Sigmoid colon (tissue), 7 donors: ENCODE results near the gene EBPL. TPM values are rescaled to one million over a fixed set of nuclear protein-coding genes. Genes with fewer than 3 reads are reported as not detected.
A peak's percentile ranks its signal among the peaks of the same experiment; 100 is the strongest.

Experiments
- DNase-seq: peaks from one replicate; pipeline ENCODE4 v3.0.0-alpha.2; 2019
- H3K27ac ChIP-seq, 4 donors: fragments of 200-600 bp; sonication (generic); one replicate each; pipeline ENCODE4 v1.5.1; 2016 to 2019; ENCODE audit warnings: mild to moderate bottlenecking in 1 of 4
- H3K27me3 ChIP-seq, 3 donors: fragments of 200-600 bp; sonication (generic); one replicate each; pipeline ENCODE4 v1.5.1; 2019; ENCODE audit warnings: mild to moderate bottlenecking in 1 of 3
- H3K36me3 ChIP-seq, 4 donors: fragments of 200-600 bp; sonication (generic); one replicate each; pipeline ENCODE4 v1.5.1; 2016 to 2019
- H3K4me1 ChIP-seq, 4 donors: fragments of 200-600 bp; sonication (generic); one replicate each; pipeline ENCODE4 v1.5.1; 2017 to 2019
- H3K4me3 ChIP-seq, 4 donors: fragments of 200-600 bp; sonication (generic); one replicate each; pipeline ENCODE4 v1.5.1; 2017 to 2019; ENCODE audit warnings: mild to moderate bottlenecking in 2 of 4, moderate library complexity in 1 of 4
- H3K9me3 ChIP-seq, 4 donors: fragments of 200-600 bp in 3 of 4; sonication (generic) in 3 of 4; one replicate each; pipeline versions ENCODE4 v1.5.1 to v1.6.1; 2013 to 2019
- EP300 ChIP-seq, 4 donors: sonication (generic); formaldehyde crosslinking; IDR thresholded peaks; one replicate each; pipeline ENCODE4 v1.6.1; 2017; ENCODE audit warnings: antibody characterized with exemption in 4 of 4
- POLR2A ChIP-seq, 2 donors: fragments of 450-650 bp; IDR thresholded peaks; one replicate each; pipeline ENCODE4 v1.6.1; 2016; ENCODE audit warnings: antibody characterized with exemption in 2 of 2, mild to moderate bottlenecking in 2 of 2, moderate library complexity in 2 of 2
- POLR2AphosphoS5 ChIP-seq, 4 donors: sonication (generic); formaldehyde crosslinking; IDR thresholded peaks; one replicate each; pipeline ENCODE4 v1.6.1; 2017; ENCODE audit warnings: antibody characterized with exemption in 4 of 4
- WGBS, 2 donors: extraction: QIAGEN DNeasy Blood & Tissue Kit; methylation state at CpG; one replicate each; pipeline ENCODE4 v1.1.7; 2013; 5-methylcytosine and 5-hydroxymethylcytosine counted together
- intact Hi-C: fragments of 100-400 bp; cut with DNase I; formaldehyde crosslinking; loops from one replicate; pipeline ENCODE4 v1.15.1; 2023
- polyA plus RNA-seq, 3 donors: library from polyadenylated mRNA; stranded (reverse); fragments of 200-250 nt; gene quantifications; one replicate each; pipeline ENCODE4 v1.2.3, GENCODE V29; 2013
- total RNA-seq, 4 donors: library from RNA; depleted of rRNA; stranded (reverse); fragments of >200 nt; gene quantifications; one replicate each; pipeline ENCODE4 v1.1.0, GENCODE V29; 2016
- TF ChIP-seq, protein P1 (sequence below), 4 experiments: fragments of 450-650 bp in 3 of 4; fragments of 200-600 bp in 1 of 4; IDR thresholded peaks; one replicate each; pipeline ENCODE4 v1.5.1; 2016 to 2019; ENCODE audit warnings: antibody characterized with exemption in 4 of 4, mild to moderate bottlenecking in 3 of 4, moderate library complexity in 2 of 4
- donor health status: healthy with polysubstance abuse.
- donor health status: Bipolar disorder and iron deficiency.
- donor health status: healthy.

EBPL gene
- total and polyA plus RNA-seq, 7 donors: 22.4 to 75.9 (median 53.2) TPM

DNA sequence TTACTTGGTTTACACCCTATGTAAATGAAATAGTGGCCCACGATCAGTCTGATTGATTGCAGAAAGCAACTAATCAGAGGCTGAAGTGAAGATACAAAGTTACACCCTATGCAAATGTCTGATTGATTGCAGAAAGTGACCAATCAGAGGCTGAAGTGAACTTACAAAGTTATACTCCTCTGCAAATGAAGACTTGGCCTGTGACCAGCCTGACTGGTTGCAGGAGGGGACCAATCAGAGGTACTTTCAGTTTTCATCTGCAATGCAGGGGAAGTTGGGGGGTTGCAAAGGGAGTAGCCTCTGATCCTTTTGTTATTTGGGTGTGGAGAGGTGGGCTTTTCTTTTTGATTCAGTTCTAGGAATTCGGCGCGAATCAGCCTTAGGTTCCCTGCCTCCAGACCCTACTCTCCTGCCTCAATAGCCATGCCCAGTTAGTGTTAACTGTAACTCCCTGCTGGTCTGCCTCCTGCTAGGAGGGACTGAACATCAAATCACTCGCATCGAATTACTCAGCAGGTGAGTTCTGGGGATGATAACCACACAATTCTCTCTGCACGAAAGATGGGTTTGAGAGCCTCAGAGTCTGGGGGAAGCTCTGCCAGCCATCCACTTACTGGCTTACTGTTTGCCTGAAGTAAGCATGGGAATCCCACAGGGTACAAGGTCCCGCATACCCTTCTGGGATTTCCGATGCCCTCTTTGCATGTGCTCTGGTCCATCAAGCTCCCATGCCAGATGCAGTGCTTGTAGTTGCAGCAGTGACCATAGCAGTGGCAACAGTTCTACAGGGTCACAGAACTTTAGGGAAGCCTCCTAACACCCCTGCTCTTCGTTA is 55.5 kb downstream of the EBPL start:
- TF ChIP-seq POLR2A (IDR thresholded peaks at IDR 0.05) (no peak), EP300 (IDR thresholded peaks at IDR 0.05) (no peak), POLR2AphosphoS5 (IDR thresholded peaks at IDR 0.05) (no peak)
- TF ChIP-seq, protein P1, sequence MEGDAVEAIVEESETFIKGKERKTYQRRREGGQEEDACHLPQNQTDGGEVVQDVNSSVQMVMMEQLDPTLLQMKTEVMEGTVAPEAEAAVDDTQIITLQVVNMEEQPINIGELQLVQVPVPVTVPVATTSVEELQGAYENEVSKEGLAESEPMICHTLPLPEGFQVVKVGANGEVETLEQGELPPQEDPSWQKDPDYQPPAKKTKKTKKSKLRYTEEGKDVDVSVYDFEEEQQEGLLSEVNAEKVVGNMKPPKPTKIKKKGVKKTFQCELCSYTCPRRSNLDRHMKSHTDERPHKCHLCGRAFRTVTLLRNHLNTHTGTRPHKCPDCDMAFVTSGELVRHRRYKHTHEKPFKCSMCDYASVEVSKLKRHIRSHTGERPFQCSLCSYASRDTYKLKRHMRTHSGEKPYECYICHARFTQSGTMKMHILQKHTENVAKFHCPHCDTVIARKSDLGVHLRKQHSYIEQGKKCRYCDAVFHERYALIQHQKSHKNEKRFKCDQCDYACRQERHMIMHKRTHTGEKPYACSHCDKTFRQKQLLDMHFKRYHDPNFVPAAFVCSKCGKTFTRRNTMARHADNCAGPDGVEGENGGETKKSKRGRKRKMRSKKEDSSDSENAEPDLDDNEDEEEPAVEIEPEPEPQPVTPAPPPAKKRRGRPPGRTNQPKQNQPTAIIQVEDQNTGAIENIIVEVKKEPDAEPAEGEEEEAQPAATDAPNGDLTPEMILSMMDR (IDR thresholded peaks at IDR 0.05): no peak
- Histone ChIP-seq H3K4me1 (no peaks in the 10 kb centered on the region), H3K27me3 (no peaks in the 10 kb centered on the region), H3K27ac (no peak overlapping the region), H3K36me3 (no peaks in the 10 kb centered on the region), H3K4me3 (peak overlapping the region in 2 of 4 donors; percentile 12), H3K9me3 (no peaks in the 10 kb centered on the region)
- intact Hi-C loops: no loop called here
- WGBS, 2 donors: 63 to 82% methylated on average over 10 of the region's 10 CpGs
- no peak for DNase-seq

DNA sequence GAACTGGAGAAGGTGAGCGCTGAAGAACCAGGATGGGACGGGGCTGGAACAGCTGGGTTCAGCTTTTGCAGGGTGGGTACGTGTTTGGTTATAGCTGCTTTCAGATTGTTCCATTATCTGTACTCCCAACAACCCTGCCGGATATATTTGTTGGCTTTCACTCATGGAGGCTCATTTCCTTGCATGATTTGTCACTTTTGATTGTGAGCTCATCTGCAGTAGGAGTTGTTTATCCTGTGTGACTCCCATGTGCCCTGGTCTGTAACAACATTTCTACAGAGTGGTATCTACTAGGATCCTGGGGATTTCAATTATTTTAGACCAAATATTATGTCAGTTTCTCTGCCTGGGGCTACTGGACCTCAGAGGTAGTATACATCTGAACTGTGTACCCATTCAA is 57.6 kb downstream of the EBPL start:
- intact Hi-C loops: no loop called here
- H3K36me3 ChIP-seq: no peaks in the 10 kb centered on the region
- H3K4me3 ChIP-seq: no peak overlapping the region
- no peak overlapping the region for H3K27ac ChIP-seq
- no peaks in the 10 kb centered on the region for H3K27me3 ChIP-seq
- H3K9me3 ChIP-seq: no peaks in the 10 kb centered on the region
- DNase-seq: no peak
- TF ChIP-seq EP300 (IDR thresholded peaks at IDR 0.05) (no peak), POLR2AphosphoS5 (IDR thresholded peaks at IDR 0.05) (no peak), POLR2A (IDR thresholded peaks at IDR 0.05) (no peak)
- TF ChIP-seq, protein P1 (IDR thresholded peaks at IDR 0.05): no peak
- WGBS, 2 donors: 94 to 97% methylated on average over 4 of the region's 4 CpGs
- no peaks in the 10 kb centered on the region for H3K4me1 ChIP-seq

DNA sequence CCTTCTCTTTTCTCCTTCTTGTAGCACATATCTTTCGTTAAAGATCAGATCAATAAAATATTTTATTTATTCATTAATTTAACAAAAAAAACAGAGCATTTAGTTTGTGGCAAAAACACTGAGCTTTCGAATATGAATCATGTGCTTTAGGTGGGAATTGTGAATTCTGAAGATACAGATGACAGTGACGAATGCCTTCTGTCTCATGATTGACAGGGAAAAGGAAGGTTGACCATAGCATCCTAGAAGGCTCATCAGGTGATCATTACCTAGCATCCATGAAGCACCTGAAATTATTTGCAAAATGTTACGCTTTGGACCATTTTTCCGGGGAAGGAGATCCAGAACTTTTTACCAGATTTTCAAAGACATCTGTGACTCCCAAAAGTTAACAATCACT is 59.1 kb downstream of the EBPL start:
- H3K27ac ChIP-seq: no peak overlapping the region
- TF ChIP-seq, protein P1 (IDR thresholded peaks at IDR 0.05): no peak
- no peak for TF ChIP-seq POLR2A (IDR thresholded peaks at IDR 0.05)
- TF ChIP-seq POLR2AphosphoS5 (IDR thresholded peaks at IDR 0.05): no peak
- H3K4me3 ChIP-seq: no peak overlapping the region
- H3K4me1 ChIP-seq: no peaks in the 10 kb centered on the region
- H3K36me3 ChIP-seq: no peaks in the 10 kb centered on the region
- no peak for DNase-seq
- WGBS, 2 donors: 92 to 94% methylated on average over 5 of the region's 5 CpGs
- no peaks in the 10 kb centered on the region for H3K27me3 ChIP-seq
- intact Hi-C loops: no loop called here
- H3K9me3 ChIP-seq: no peaks in the 10 kb centered on the region

DNA sequence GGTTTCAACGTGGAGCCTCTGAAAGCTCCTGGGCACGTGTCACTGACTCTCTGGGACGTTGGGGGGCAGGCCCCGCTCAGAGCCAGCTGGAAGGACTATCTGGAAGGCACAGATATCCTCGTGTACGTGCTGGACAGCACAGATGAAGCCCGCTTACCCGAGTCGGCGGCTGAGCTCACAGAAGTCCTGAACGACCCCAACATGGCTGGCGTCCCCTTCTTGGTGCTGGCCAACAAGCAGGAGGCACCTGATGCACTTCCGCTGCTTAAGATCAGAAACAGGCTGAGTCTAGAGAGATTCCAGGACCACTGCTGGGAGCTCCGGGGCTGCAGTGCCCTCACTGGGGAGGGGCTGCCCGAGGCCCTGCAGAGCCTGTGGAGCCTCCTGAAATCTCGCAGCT is 60.7 kb downstream of the EBPL start:
- intact Hi-C loops: no loop called here
- Histone ChIP-seq H3K9me3 (no peaks in the 10 kb centered on the region), H3K36me3 (no peaks in the 10 kb centered on the region), H3K4me1 (no peaks in the 10 kb centered on the region), H3K4me3 (no peak overlapping the region), H3K27ac (no peak overlapping the region), H3K27me3 (no peaks in the 10 kb centered on the region)
- DNase-seq: no peak
- 93 to 95% methylated on average over 16 of the region's 16 CpGs for WGBS, 2 donors
- TF ChIP-seq POLR2A (IDR thresholded peaks at IDR 0.05): no peak
- no peak for TF ChIP-seq EP300 (IDR thresholded peaks at IDR 0.05)
- TF ChIP-seq, protein P1 (IDR thresholded peaks at IDR 0.05): no peak
- TF ChIP-seq POLR2AphosphoS5 (IDR thresholded peaks at IDR 0.05): no peak
